Right ventricle myocardium superior (tissue), 1 donor: Measurements from ENCODE around the gene MOSPD3. TPM values are rescaled to one million over a fixed set of nuclear protein-coding genes. Genes with fewer than 3 reads are reported as not detected.
"Not testable (repeated sequence)": the region's sequence is repeated elsewhere in the genome, so short reads cannot be mapped to it uniquely, and the experiment has no call there.

ENCODE experiments used
- ATAC-seq: fragments of 200-7000 bp; cut with Tn5 transposase; one replicate; pipeline ENCODE4 v1.9.1; 2020; ENCODE audit warnings: mild to moderate bottlenecking; ENCODE audit not compliant: poor library complexity
- DNase-seq: peaks from one replicate; pipeline ENCODE4 v3.0.0-alpha.2; 2020
- intact Hi-C: fragments of 100-400 bp; cut with DNase I; formaldehyde crosslinking; loops from one replicate; pipeline ENCODE4 v1.11.2; 2022
- long read RNA-seq: library from polyadenylated mRNA; unstranded; transcript quantifications from one replicate; pipeline ENCODE4 v2.0.0, GENCODE V29; 2021
- total RNA-seq: library from RNA; stranded (reverse); fragmentation: NEBNext Ultra II Directional; extraction: Animal tissue kit (Norgen Biotek cat#: 25700); gene quantifications from one replicate; pipeline ENCODE4 v1.2.1, GENCODE V29; 2021
- donor health status: DM: no; HTN: yes; CAD: no; lungs with severe emphysema.

Gene MOSPD3
- 9.3 TPM for total RNA-seq
- long read RNA-seq, transcript MOSPD3-203 (5 exons, 1,191 nt), result major isoform, 14 of 17 reads
- long read RNA-seq, partial matches to known transcripts, result 0 of 17 reads
- long read RNA-seq, other reads (novel, unspliced or antisense), result 0 of 17 reads

- peak; percentile 98 for ATAC-seq
- intact Hi-C loops, result no loop called here
- DNase-seq, result peak; percentile 98
Observed at GRCh38 chr7:100611983-100612729, at the start of gene MOSPD3. Gene MOSPD3 (plus strand): TSS chr7:100612540. CDS start chr7:100612792, 252 bp downstream.

- intact Hi-C loops, result loop anchor here (5.0 to 10.0 kb wide), 3 partner anchors 96 to 162 kb away; partner anchors contain the start of genes EPO and GIGYF1
- DNase-seq (no peak), ATAC-seq (no peak)
Observed at GRCh38 chr7:100563100-100563564, 49.2 kb upstream of the MOSPD3 start.

GRCh38 chr7:100563809-100564400 lies 48.4 kb upstream of the MOSPD3 start:
- DNase-seq (peak; percentile 90), ATAC-seq (peak; percentile 69)
- intact Hi-C loops, result loop anchor here (5.0 to 10.0 kb wide), 3 partner anchors 97 to 161 kb away; partner anchors contain the start of genes EPO and GIGYF1

- intact Hi-C loops, result loop anchor here (5.0 to 10.0 kb wide), 3 partner anchors 97 to 160 kb away; partner anchors contain the start of genes EPO and GIGYF1
- not testable (repeated sequence) for DNase-seq, ATAC-seq
Observed at GRCh38 chr7:100564405-100564804, 47.9 kb upstream of the MOSPD3 start.

- intact Hi-C loops, result loop anchor here (10.0 kb wide), 1 partner anchor 160 kb away; the partner anchor contains the start of gene EPO
- ATAC-seq (no peak), DNase-seq (no peak)
Observed at GRCh38 chr7:100565133-100565571, 47.2 kb upstream of the MOSPD3 start.

GRCh38 chr7:100566018-100566531 lies 46.3 kb upstream of the MOSPD3 start:
- no peak for DNase-seq
- intact Hi-C loops, result loop anchor here (10.0 kb wide), 1 partner anchor 159 kb away; the partner anchor contains the start of gene EPO
- no peak for ATAC-seq

- DNase-seq (no peak), ATAC-seq (no peak)
- intact Hi-C loops, result loop anchor here (10.0 kb wide), 1 partner anchor 158 kb away; the partner anchor contains the start of gene EPO
Observed at GRCh38 chr7:100567031-100567730, 45.2 kb upstream of the MOSPD3 start.

- ATAC-seq (no peak), DNase-seq (no peak)
- intact Hi-C loops, result loop anchor here (10.0 kb wide), 1 partner anchor 157 kb away; the partner anchor contains the start of gene EPO
Observed at GRCh38 chr7:100567751-100568175, 44.6 kb upstream of the MOSPD3 start.

- no peak for DNase-seq
- no peak for ATAC-seq
- intact Hi-C loops, result loop anchor here (10.0 kb wide), 1 partner anchor 156 kb away; the partner anchor contains the start of gene EPO
Observed at GRCh38 chr7:100568176-100568895, 44.0 kb upstream of the MOSPD3 start.

- DNase-seq (peak; percentile 71), ATAC-seq (peak; percentile 57)
- intact Hi-C loops, result loop anchor here (10.0 kb wide), 1 partner anchor 156 kb away; the partner anchor contains the start of gene EPO
Observed at GRCh38 chr7:100568896-100569844, 43.2 kb upstream of the MOSPD3 start.

- peak; percentile 34 for DNase-seq
- intact Hi-C loops, result no loop called here
Observed at GRCh38 chr7:100570954-100571828, 41.1 kb upstream of the MOSPD3 start.

GRCh38 chr7:100571829-100572116 lies 40.6 kb upstream of the MOSPD3 start:
- intact Hi-C loops, result no loop called here
- no peak for ATAC-seq

More at GRCh38 chr7:100570954-100571828, 41.1 kb upstream of the MOSPD3 start:
- no peak for ATAC-seq

GRCh38 chr7:100572281-100572948 lies 39.9 kb upstream of the MOSPD3 start:
- intact Hi-C loops, result no loop called here
- ATAC-seq (no peak), DNase-seq (peak; percentile 20)

More at GRCh38 chr7:100571829-100572116, 40.6 kb upstream of the MOSPD3 start:
- DNase-seq, result no peak

- intact Hi-C loops, result no loop called here
- DNase-seq, result no peak
- ATAC-seq, result no peak
Observed at GRCh38 chr7:100572949-100573675, 39.2 kb upstream of the MOSPD3 start.
